ENCODE results near the gene FHOD3.
"Not testable (repeated sequence)": the region's sequence is repeated elsewhere in the genome, so short reads cannot be mapped to it uniquely, and the experiment has no call there.

The FHOD3 gene

GRCh38 chr18:36680042-36680441, 382.5 kb downstream of the FHOD3 start:
- no peak for DNase-seq

DNA sequence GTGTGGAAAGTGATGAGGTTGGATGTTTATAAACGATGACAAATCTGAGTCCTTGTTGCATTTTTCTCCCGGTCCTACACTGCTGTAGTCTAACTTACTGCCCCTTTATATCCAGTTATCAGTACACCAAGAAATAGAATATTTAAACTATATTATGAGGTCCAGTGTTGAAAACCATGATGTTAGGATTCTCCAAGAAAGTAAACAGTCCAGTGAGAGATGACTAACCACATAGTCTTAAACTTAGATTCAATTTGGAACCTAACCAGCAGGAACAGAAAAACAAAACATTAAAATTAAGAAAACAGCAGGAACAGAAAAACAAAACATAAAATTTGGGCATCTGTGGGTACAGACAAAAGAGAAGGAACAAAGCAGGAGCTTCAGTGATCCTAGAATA, 388.1 kb downstream of the FHOD3 start:
- DNase-seq: no peak

- peak; percentile 62 for DNase-seq
These were observed 390.8 kb downstream of the FHOD3 start for GRCh38 chr18:36688020-36688965.

DNA sequence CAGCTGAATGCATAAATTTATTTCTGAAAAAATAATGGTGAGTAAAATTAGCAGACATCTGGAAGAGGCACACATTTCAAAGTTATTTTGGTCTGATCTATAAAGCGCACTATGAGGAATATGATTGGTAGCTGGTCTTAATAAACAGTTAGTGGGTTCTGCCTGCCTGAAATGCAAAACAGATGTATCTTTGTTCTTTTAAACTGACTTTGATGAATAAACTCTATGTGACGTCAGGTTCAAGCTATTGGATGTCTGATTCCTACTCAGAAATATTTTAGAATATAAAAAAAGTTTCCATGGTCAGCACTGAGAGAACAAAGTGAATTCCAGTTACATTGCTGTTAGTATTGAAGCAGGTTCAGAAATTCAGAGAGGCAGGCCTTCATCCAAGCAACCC, 394.9 kb downstream of the FHOD3 start:
- no peak for DNase-seq

GRCh38 chr18:36692921-36693332, 395.4 kb downstream of the FHOD3 start:
- no peak for DNase-seq

GRCh38 chr18:36693931-36694620, 396.6 kb downstream of the FHOD3 start:
- DNase-seq: no peak

- DNase-seq: no peak
These were observed 398.3 kb downstream of the FHOD3 start for GRCh38 chr18:36695806-36696205.

- DNase-seq: no peak
These were observed 400.4 kb downstream of the FHOD3 start for GRCh38 chr18:36697905-36698304.

GRCh38 chr18:36700955-36701354, 403.4 kb downstream of the FHOD3 start:
- DNase-seq: no peak

DNA sequence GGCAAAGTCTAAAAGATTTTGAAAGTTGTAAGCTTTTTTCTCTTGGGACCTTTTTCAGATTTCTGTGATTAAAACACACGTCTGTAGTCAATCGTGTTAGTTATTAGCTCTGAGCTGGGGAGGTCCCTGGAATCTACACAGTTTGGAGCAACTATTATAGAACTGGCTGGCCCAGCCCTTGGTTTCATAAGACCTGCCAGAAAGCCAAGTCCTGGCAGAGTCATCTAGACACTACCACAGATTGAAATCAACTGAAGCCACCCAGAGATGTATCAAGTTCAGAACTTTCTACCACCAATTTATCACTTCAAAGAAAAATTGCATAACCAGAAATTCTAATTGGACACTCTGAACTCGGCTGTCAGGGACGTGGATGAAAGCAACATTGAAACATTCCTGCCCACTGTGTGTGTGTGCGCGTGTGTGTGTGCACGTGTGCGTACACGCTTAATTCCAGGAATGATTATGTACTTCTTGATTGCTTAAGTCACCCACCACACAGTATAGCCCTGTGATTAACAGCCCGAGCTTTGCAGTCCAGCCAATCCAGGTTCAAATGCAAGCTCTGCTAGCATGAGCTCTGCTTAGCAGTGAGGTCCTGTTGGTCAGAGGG, 405.0 kb downstream of the FHOD3 start:
- no peak for DNase-seq

DNA sequence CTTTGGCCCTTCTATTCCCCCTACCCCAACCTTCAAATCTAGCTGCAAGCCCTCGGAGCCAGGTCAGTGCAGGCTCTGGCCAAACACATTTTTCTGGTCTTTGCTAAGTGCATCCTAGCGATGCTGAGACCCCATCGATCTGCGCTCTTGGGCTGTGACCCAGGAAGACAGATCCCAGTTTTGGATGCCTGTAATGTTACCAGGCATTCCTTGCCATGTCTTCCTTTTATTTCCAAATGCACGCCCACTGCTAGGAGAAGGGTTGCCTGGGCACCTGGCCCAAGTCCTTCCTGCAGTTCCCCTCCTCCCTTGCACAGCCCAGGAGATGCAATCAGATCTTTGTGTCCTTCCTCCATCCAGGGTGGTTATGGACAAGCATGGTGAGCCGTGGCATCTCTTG, 406.6 kb downstream of the FHOD3 start:
- DNase-seq: no peak

- DNase-seq: no peak
These were observed 408.8 kb downstream of the FHOD3 start for GRCh38 chr18:36706134-36706881.

GRCh38 chr18:36708366-36708765, 410.9 kb downstream of the FHOD3 start:
- DNase-seq: no peak

DNA sequence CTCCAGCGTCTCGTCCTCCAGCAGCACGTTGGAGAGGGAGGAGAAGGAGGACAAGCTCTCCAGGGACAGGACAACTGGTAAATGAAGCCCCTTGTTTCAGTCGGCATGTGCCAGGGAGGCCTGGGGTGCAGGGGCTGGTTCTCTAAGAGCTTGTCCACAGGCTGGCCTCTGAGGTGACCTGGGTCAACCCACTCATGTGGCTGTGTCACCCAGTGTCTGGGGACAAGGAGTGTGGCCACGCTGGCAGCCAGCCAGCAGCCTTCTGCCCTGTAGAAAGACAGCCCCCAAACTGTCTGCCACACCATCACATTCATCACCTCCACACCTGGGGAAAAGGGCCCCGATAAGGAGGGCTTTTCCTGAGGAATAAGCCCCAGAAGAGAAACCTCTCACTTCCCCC, 411.8 kb downstream of the FHOD3 start:
- DNase-seq: no peak

GRCh38 chr18:36711014-36711725, 413.7 kb downstream of the FHOD3 start:
- no peak for DNase-seq

- no peak for DNase-seq
These were observed 414.4 kb downstream of the FHOD3 start for GRCh38 chr18:36711813-36712444.

DNA sequence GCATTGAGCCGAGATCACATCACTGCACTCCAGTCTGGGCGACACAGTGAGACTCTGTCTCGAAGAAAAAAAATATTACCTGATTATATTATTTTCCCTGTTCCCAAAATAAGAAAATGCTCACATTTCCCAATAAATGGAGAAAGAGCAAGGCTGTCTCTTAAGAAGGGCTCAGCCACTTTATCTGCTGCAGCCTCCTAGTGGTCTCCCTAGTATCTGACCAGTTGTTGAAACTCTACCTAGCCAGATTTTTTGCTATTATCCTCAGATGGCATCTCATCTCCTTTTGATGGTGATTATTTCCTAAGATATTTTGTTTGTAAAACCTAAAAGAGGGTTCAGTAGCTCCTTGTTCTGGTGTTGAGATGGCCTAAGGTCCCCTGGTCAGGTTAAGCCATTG, 417.0 kb downstream of the FHOD3 start:
- no peak for DNase-seq

DNA sequence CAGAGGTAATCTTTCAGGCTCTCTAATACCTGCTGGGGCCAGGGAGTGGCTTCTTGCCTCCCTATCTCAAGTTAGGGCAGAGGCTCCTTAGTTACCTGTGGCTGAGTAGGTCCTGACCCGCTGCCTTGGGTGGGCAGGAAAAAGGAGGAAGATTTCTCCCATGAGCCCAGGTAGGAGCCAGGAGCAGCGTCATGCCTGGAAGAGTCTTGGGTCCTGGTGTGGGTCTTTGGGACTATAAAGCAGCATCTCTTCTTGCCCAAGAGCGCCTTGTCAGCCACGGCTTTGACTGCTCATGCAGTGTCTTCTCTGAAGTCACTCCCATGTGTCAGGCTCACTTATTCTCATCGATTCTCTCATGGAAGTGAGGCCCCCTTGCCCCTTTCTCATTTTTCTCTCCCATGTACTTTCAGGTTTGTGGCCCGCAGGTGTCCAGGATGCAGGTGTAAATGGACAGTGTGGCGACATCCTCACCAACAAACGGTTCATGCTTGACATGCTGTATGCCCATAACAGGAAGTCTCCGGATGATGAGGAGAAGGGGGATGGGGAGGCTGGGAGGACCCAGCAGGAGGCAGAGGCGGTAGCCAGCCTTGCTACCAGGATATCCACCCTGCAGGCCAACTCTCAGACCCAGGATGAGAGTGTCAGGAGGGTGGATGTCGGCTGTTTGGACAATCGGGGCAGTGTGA, 420.1 kb downstream of the FHOD3 start:
- no peak for DNase-seq

GRCh38 chr18:36718705-36719328, 421.3 kb downstream of the FHOD3 start:
- no peak for DNase-seq

- no peak for DNase-seq
These were observed 422.1 kb downstream of the FHOD3 start for GRCh38 chr18:36719630-36720029.

- DNase-seq: not testable (repeated sequence)
These were observed 423.8 kb downstream of the FHOD3 start for GRCh38 chr18:36721351-36721750.
